ENCODE data around the gene RIT2. TPM values are rescaled to one million over a fixed set of nuclear protein-coding genes. Genes with fewer than 3 reads are reported as not detected.

RIT2 gene
- total and polyA plus RNA-seq, 2 experiments from 2014 or later, result not detected

DNA sequence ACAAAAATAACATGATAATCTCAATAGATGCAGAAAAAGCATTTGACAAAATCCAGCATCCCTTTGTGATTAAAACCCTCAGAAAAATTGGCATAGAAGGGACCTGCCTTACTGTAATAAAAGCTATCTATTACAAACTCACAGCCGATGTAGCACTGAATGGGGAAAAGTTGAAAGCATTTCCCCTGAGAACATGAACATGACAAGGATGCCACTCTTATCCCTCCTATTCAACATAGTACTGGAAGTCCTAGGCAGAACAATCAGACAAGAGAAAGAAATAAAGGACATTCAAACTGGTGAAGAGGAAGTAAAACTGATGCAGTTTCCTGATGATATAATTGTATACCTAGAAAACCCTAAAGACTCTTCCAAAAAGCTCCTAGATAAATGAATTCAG, 368.7 kb downstream of the RIT2 start:
- DNase-seq (ENCODE audit: low read depth in 1 of 2, low spot score in 1 of 2), result no peak
- Histone ChIP-seq H3K27ac (no peak overlapping the region), H3K27me3 (no peaks in the 10 kb centered on the region), H3K4me3 (no peak overlapping the region), H3K4me1 (ENCODE audit: low read depth) (no peaks in the 10 kb centered on the region), H3K36me3 (no peaks in the 10 kb centered on the region), H3K9me3 (ENCODE audit: low read depth) (no peaks in the 10 kb centered on the region)
- TF ChIP-seq, protein P1, sequence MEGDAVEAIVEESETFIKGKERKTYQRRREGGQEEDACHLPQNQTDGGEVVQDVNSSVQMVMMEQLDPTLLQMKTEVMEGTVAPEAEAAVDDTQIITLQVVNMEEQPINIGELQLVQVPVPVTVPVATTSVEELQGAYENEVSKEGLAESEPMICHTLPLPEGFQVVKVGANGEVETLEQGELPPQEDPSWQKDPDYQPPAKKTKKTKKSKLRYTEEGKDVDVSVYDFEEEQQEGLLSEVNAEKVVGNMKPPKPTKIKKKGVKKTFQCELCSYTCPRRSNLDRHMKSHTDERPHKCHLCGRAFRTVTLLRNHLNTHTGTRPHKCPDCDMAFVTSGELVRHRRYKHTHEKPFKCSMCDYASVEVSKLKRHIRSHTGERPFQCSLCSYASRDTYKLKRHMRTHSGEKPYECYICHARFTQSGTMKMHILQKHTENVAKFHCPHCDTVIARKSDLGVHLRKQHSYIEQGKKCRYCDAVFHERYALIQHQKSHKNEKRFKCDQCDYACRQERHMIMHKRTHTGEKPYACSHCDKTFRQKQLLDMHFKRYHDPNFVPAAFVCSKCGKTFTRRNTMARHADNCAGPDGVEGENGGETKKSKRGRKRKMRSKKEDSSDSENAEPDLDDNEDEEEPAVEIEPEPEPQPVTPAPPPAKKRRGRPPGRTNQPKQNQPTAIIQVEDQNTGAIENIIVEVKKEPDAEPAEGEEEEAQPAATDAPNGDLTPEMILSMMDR (IDR thresholded peaks at IDR 0.05; ENCODE audit: low read depth, low read length), result no peak

DNA sequence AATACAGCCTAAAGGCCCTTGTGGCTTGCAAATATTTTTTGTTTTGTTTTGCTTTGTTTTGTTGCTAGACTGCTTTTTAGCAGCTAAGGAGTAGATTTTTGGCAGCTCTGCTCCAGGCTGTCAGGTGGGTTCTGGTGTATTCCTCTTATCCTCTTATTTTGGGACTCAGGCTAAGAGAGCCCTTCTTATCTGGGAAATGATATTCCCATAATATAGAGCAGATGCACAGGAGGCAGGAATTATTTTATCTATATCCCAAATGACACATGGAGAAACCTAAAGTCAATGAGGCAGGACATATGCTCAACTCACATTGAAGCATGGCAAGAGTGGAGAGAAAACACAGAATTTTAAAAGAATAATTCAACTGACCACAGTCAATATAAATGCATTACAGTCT, 369.6 kb downstream of the RIT2 start:
- Histone ChIP-seq H3K36me3 (no peaks in the 10 kb centered on the region), H3K27me3 (no peaks in the 10 kb centered on the region), H3K4me1 (ENCODE audit: low read depth) (no peaks in the 10 kb centered on the region), H3K27ac (no peak overlapping the region), H3K4me3 (no peak overlapping the region), H3K9me3 (ENCODE audit: low read depth) (no peaks in the 10 kb centered on the region)
- DNase-seq (ENCODE audit: low read depth in 1 of 2, low spot score in 1 of 2), result no peak
- TF ChIP-seq, protein P1 (IDR thresholded peaks at IDR 0.05; ENCODE audit: low read depth, low read length), result no peak

GRCh38 chr18:42745171-42745570, 370.3 kb downstream of the RIT2 start:
- DNase-seq (ENCODE audit: low read depth in 1 of 2, low spot score in 1 of 2), result no peak
- Histone ChIP-seq H3K36me3 (no peaks in the 10 kb centered on the region), H3K27me3 (no peaks in the 10 kb centered on the region), H3K27ac (no peak overlapping the region), H3K4me1 (ENCODE audit: low read depth) (no peaks in the 10 kb centered on the region), H3K9me3 (ENCODE audit: low read depth) (no peaks in the 10 kb centered on the region), H3K4me3 (no peak overlapping the region)
- TF ChIP-seq, protein P1 (IDR thresholded peaks at IDR 0.05; ENCODE audit: low read depth, low read length), result no peak

GRCh38 chr18:42743373-42744138, 371.9 kb downstream of the RIT2 start:
- H3K4me1 ChIP-seq (ENCODE audit: low read depth), result no peaks in the 10 kb centered on the region
- H3K36me3 ChIP-seq, result no peaks in the 10 kb centered on the region
- no peak overlapping the region for H3K27ac ChIP-seq
- TF ChIP-seq, protein P1 (IDR thresholded peaks at IDR 0.05; ENCODE audit: low read depth, low read length), result no peak
- no peaks in the 10 kb centered on the region for H3K9me3 ChIP-seq (ENCODE audit: low read depth)
- H3K27me3 ChIP-seq, result no peaks in the 10 kb centered on the region
- no peak overlapping the region for H3K4me3 ChIP-seq
- no peak for DNase-seq (ENCODE audit: low read depth in 1 of 2, low spot score in 1 of 2)

- Histone ChIP-seq H3K9me3 (ENCODE audit: low read depth) (no peaks in the 10 kb centered on the region), H3K36me3 (no peaks in the 10 kb centered on the region), H3K4me1 (ENCODE audit: low read depth) (no peaks in the 10 kb centered on the region), H3K27ac (no peak overlapping the region), H3K4me3 (no peak overlapping the region), H3K27me3 (no peaks in the 10 kb centered on the region)
- TF ChIP-seq, protein P1 (IDR thresholded peaks at IDR 0.05; ENCODE audit: low read depth, low read length), result no peak
- DNase-seq (ENCODE audit: low read depth in 1 of 2, low spot score in 1 of 2), result peak in 1 of 2 donors; percentile 2
These were observed 372.5 kb downstream of the RIT2 start for GRCh38 chr18:42742969-42743368.
